WTC11 (cell line): ENCODE data around the gene PPP1R26. TPM values are rescaled to one million over a fixed set of nuclear protein-coding genes. Genes with fewer than 3 reads are reported as not detected.

Source experiments
- ATAC-seq: fragments of 200-7000 bp; cut with Tn5 transposase; 2 replicates; pipeline ENCODE4 v1.10.0; 2021; ENCODE audit warnings: mild to moderate bottlenecking, moderate library complexity
- CTCF ChIA-PET: fragments of 300-600 bp; sonication (Branson Sonifier 250); formaldehyde crosslinking; loops from one replicate; lab custom pipeline; 2021; ENCODE audit warnings: antibody characterized with exemption; lab: Charles Lee
- POLR2A ChIA-PET: fragments of 350-600 bp; sonication (Branson Sonifier 250); formaldehyde crosslinking; loops from one replicate; lab custom pipeline; 2021; ENCODE audit warnings: antibody characterized with exemption; lab: Charles Lee
- DNase-seq: peaks from one replicate; pipeline ENCODE4 v3.0.0; 2021; ENCODE audit warnings: low spot score
- H3K27ac Mint-ChIP-seq: 2 replicates; pipeline ENCODE4 v1.8.0; 2021; ENCODE audit warnings: mixed read lengths
- H3K27me3 Mint-ChIP-seq: 2 replicates; pipeline ENCODE4 v1.8.0; 2021; ENCODE audit warnings: low read depth, mild to moderate bottlenecking, moderate library complexity, mixed read lengths
- H3K36me3 Mint-ChIP-seq: 2 replicates; pipeline ENCODE4 v1.8.0; 2021; ENCODE audit warnings: mixed read lengths
- H3K4me1 Mint-ChIP-seq: 2 replicates; pipeline ENCODE4 v1.8.0; 2022; ENCODE audit warnings: mixed read lengths
- H3K4me3 Mint-ChIP-seq: 2 replicates; pipeline ENCODE4 v1.8.0; 2021; ENCODE audit warnings: mild to moderate bottlenecking, moderate library complexity, mixed read lengths
- H3K9me3 Mint-ChIP-seq: 2 replicates; pipeline ENCODE4 v1.8.0; 2021; ENCODE audit warnings: mixed read lengths
- CREM ChIP-seq: sonication (generic); formaldehyde crosslinking; IDR thresholded peaks from 2 replicates; pipeline ENCODE4 v1.8.1; 2022; ENCODE audit warnings: mild to moderate bottlenecking, missing genetic modification reagents, moderate library complexity
- ESRRA ChIP-seq: sonication (generic); formaldehyde crosslinking; IDR thresholded peaks from 2 replicates; pipeline ENCODE4 v1.8.1; 2022; ENCODE audit warnings: mild to moderate bottlenecking, missing genetic modification reagents, borderline replicate concordance
- GABPB1 ChIP-seq: sonication (generic); formaldehyde crosslinking; IDR thresholded peaks from 2 replicates; pipeline ENCODE4 v1.8.1; 2023; ENCODE audit warnings: mild to moderate bottlenecking, missing genetic modification reagents
- GTF2I ChIP-seq: fragments of 250-450 bp; sonication (Bioruptor Pico); conservative IDR thresholded peaks from 2 replicates; pipeline ENCODE4 v1.4.0; 2021; ENCODE audit warnings: mild to moderate bottlenecking
- MYBL2 ChIP-seq: sonication (generic); formaldehyde crosslinking; IDR thresholded peaks from 2 replicates; pipeline ENCODE4 v1.8.1; 2023; ENCODE audit warnings: mild to moderate bottlenecking, moderate library complexity, missing genetic modification reagents
- NFATC4 ChIP-seq: fragments of 250-450 bp; sonication (Bioruptor Pico); IDR thresholded peaks from 2 replicates; pipeline ENCODE4 v1.9.0; 2021; ENCODE audit warnings: mild to moderate bottlenecking
- NR1H2 ChIP-seq: sonication (generic); formaldehyde crosslinking; IDR thresholded peaks from 2 replicates; pipeline ENCODE4 v1.9.0; 2021; ENCODE audit warnings: mild to moderate bottlenecking, moderate library complexity, missing genetic modification reagents
- TP53 ChIP-seq: sonication (generic); formaldehyde crosslinking; IDR thresholded peaks from 2 replicates; pipeline ENCODE4 v1.8.1; 2023; ENCODE audit warnings: mild to moderate bottlenecking, missing genetic modification reagents
- ZNF121 ChIP-seq: sonication (generic); formaldehyde crosslinking; IDR thresholded peaks from 2 replicates; pipeline ENCODE4 v1.8.0; 2023; ENCODE audit warnings: missing genetic modification reagents
- ZNF232 ChIP-seq: sonication (generic); formaldehyde crosslinking; IDR thresholded peaks from 2 replicates; pipeline ENCODE4 v1.8.0; 2022; ENCODE audit warnings: mild to moderate bottlenecking, missing genetic modification reagents
- ZNF396 ChIP-seq: fragments of 250-450 bp; sonication (Bioruptor Pico); IDR thresholded peaks from 2 replicates; pipeline ENCODE4 v1.8.0; 2021; ENCODE audit warnings: mild to moderate bottlenecking, moderate library complexity, borderline replicate concordance
- total RNA-seq: library from RNA; stranded (reverse); gene quantifications from 3 replicates; pipeline ENCODE4 v1.2.3, GENCODE V29; 2021
- TF ChIP-seq, protein P1 (sequence below): sonication (generic); formaldehyde crosslinking; IDR thresholded peaks from 2 replicates; pipeline ENCODE4 v1.8.0; 2022; ENCODE audit warnings: mild to moderate bottlenecking, missing genetic modification reagents
- TF ChIP-seq, protein P2 (sequence below): fragments of 250-450 bp; sonication (Bioruptor Pico); IDR thresholded peaks from 2 replicates; pipeline ENCODE4 v1.9.0; 2021; ENCODE audit warnings: mild to moderate bottlenecking
- TF ChIP-seq, protein P3 (sequence below): sonication (generic); formaldehyde crosslinking; conservative IDR thresholded peaks from 2 replicates; pipeline ENCODE4 v1.8.1; 2022; ENCODE audit warnings: mild to moderate bottlenecking, missing genetic modification reagents
- TF ChIP-seq, protein P4 (sequence below): fragments of 250-450 bp; sonication (Bioruptor Pico); IDR thresholded peaks from 2 replicates; pipeline ENCODE4 v1.8.0; 2021; ENCODE audit warnings: mild to moderate bottlenecking
- TF ChIP-seq, protein P5 (sequence below): sonication (generic); formaldehyde crosslinking; IDR thresholded peaks from 2 replicates; pipeline ENCODE4 v1.8.1; 2023; ENCODE audit warnings: mild to moderate bottlenecking, missing genetic modification reagents
- TF ChIP-seq, protein P6 (sequence below): sonication (generic); formaldehyde crosslinking; IDR thresholded peaks from 2 replicates; pipeline ENCODE4 v1.8.1; 2023; ENCODE audit warnings: mild to moderate bottlenecking, missing genetic modification reagents

PPP1R26 gene
- total RNA-seq, 1 experiment from 2014 or later: 44.4 TPM

DNA sequence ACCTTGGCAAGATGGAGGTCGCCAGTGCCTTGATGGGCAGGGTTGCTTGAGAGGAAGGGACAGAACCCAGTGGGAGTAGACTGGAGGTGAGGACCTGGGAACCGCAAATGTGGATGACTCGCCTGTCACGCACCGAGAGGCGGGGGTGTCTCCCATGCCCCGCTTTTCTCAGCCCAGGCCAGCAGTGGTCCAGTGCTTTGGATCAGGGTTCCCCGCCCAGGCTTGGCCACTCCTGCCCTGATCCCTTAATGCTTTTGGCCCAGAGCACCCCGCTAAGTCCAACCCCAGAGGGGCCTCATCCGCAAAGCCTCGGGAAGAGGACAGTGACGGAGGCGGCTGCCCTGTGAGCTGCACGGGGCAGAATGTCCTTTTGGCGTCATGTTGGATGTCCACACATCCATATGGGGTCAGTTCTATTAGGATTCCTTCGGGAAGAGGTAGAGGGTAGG, 23.3 kb downstream of the PPP1R26 start (continued):
- TF ChIP-seq, protein P1, sequence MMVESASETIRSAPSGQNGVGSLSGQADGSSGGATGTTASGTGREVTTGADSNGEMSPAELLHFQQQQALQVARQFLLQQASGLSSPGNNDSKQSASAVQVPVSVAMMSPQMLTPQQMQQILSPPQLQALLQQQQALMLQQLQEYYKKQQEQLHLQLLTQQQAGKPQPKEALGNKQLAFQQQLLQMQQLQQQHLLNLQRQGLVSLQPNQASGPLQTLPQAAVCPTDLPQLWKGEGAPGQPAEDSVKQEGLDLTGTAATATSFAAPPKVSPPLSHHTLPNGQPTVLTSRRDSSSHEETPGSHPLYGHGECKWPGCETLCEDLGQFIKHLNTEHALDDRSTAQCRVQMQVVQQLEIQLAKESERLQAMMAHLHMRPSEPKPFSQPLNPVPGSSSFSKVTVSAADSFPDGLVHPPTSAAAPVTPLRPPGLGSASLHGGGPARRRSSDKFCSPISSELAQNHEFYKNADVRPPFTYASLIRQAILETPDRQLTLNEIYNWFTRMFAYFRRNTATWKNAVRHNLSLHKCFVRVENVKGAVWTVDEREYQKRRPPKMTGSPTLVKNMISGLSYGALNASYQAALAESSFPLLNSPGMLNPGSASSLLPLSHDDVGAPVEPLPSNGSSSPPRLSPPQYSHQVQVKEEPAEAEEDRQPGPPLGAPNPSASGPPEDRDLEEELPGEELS (CRISPR knock-in tag): no peak

DNA sequence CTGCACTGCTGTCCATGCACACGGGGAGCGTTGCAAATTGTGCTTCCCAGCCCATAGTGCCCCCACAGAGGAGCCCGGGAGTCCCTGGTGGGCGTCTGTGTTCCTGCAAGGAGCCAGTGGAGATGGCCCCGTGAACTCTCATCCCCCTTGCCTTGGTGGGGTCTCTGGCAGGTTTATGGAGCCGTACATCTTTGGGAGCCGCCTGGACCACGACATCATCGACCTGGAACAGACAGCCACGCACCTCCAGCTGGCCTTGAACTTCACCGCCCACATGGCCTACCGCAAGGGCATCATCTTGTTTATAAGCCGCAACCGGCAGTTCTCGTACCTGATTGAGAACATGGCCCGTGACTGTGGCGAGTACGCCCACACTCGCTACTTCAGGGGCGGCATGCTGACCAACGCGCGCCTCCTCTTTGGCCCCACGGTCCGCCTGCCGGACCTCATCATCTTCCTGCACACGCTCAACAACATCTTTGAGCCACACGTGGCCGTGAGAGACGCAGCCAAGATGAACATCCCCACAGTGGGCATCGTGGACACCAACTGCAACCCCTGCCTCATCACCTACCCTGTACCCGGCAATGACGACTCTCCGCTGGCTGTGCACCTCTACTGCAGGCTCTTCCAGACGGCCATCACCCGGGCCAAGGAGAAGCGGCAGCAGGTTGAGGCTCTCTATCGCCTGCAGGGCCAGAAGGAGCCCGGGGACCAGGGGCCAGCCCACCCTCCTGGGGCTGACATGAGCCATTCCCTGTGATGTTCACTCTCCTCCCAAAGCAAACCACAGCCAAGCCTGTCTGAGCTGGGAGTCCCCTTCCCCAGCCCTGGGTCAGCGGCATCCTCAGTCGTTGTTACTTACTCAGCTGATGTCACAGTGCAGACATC, 24.0 kb downstream of the PPP1R26 start:
- peaks cover 13% of the 10 kb centered on the region for H3K4me1 Mint-ChIP-seq
- no peak overlapping the region for H3K27ac Mint-ChIP-seq
- POLR2A ChIA-PET: no interaction called here
- DNase-seq (no peak), ATAC-seq (no peak)
- H3K9me3 Mint-ChIP-seq: no peaks in the 10 kb centered on the region
- TF ChIP-seq, protein P2, sequence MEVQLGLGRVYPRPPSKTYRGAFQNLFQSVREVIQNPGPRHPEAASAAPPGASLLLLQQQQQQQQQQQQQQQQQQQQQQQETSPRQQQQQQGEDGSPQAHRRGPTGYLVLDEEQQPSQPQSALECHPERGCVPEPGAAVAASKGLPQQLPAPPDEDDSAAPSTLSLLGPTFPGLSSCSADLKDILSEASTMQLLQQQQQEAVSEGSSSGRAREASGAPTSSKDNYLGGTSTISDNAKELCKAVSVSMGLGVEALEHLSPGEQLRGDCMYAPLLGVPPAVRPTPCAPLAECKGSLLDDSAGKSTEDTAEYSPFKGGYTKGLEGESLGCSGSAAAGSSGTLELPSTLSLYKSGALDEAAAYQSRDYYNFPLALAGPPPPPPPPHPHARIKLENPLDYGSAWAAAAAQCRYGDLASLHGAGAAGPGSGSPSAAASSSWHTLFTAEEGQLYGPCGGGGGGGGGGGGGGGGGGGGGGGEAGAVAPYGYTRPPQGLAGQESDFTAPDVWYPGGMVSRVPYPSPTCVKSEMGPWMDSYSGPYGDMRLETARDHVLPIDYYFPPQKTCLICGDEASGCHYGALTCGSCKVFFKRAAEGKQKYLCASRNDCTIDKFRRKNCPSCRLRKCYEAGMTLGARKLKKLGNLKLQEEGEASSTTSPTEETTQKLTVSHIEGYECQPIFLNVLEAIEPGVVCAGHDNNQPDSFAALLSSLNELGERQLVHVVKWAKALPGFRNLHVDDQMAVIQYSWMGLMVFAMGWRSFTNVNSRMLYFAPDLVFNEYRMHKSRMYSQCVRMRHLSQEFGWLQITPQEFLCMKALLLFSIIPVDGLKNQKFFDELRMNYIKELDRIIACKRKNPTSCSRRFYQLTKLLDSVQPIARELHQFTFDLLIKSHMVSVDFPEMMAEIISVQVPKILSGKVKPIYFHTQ (CRISPR knock-in tag): no peak
- TF ChIP-seq ESRRA (CRISPR knock-in tag) (no peak), GTF2I (no peak), MYBL2 (CRISPR knock-in tag) (no peak), ZNF396 (CRISPR knock-in tag) (no peak), TP53 (CRISPR knock-in tag) (no peak), CREM (CRISPR knock-in tag) (no peak), ZNF121 (CRISPR knock-in tag) (no peak), NR1H2 (CRISPR knock-in tag) (no peak), GABPB1 (CRISPR knock-in tag) (no peak), NFATC4 (CRISPR knock-in tag) (no peak), ZNF232 (CRISPR knock-in tag) (no peak)
- TF ChIP-seq, protein P3, sequence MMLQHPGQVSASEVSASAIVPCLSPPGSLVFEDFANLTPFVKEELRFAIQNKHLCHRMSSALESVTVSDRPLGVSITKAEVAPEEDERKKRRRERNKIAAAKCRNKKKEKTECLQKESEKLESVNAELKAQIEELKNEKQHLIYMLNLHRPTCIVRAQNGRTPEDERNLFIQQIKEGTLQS (CRISPR knock-in tag): no peak
- TF ChIP-seq, protein P4, sequence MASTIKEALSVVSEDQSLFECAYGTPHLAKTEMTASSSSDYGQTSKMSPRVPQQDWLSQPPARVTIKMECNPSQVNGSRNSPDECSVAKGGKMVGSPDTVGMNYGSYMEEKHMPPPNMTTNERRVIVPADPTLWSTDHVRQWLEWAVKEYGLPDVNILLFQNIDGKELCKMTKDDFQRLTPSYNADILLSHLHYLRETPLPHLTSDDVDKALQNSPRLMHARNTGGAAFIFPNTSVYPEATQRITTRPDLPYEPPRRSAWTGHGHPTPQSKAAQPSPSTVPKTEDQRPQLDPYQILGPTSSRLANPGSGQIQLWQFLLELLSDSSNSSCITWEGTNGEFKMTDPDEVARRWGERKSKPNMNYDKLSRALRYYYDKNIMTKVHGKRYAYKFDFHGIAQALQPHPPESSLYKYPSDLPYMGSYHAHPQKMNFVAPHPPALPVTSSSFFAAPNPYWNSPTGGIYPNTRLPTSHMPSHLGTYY (CRISPR knock-in tag): no peak
- TF ChIP-seq, protein P5, sequence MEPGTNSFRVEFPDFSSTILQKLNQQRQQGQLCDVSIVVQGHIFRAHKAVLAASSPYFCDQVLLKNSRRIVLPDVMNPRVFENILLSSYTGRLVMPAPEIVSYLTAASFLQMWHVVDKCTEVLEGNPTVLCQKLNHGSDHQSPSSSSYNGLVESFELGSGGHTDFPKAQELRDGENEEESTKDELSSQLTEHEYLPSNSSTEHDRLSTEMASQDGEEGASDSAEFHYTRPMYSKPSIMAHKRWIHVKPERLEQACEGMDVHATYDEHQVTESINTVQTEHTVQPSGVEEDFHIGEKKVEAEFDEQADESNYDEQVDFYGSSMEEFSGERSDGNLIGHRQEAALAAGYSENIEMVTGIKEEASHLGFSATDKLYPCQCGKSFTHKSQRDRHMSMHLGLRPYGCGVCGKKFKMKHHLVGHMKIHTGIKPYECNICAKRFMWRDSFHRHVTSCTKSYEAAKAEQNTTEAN (CRISPR knock-in tag): no peak
- TF ChIP-seq, protein P6, sequence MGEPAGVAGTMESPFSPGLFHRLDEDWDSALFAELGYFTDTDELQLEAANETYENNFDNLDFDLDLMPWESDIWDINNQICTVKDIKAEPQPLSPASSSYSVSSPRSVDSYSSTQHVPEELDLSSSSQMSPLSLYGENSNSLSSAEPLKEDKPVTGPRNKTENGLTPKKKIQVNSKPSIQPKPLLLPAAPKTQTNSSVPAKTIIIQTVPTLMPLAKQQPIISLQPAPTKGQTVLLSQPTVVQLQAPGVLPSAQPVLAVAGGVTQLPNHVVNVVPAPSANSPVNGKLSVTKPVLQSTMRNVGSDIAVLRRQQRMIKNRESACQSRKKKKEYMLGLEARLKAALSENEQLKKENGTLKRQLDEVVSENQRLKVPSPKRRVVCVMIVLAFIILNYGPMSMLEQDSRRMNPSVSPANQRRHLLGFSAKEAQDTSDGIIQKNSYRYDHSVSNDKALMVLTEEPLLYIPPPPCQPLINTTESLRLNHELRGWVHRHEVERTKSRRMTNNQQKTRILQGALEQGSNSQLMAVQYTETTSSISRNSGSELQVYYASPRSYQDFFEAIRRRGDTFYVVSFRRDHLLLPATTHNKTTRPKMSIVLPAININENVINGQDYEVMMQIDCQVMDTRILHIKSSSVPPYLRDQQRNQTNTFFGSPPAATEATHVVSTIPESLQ (CRISPR knock-in tag): no peak
- H3K36me3 Mint-ChIP-seq: peaks cover 21% of the 10 kb centered on the region
- H3K27me3 Mint-ChIP-seq: no peaks in the 10 kb centered on the region
- no peak overlapping the region for H3K4me3 Mint-ChIP-seq
- CTCF ChIA-PET: interaction anchor here (0.8 to 3.7 kb wide), 8 partner anchors 11 to 112 kb away, joined by 3 to 42 read pairs (median 5); no protein-coding TSS in a partner anchor
